Esophagus muscularis mucosa (tissue), 4 donors: ENCODE measurements around the gene PPFIA4. TPM values are rescaled to one million over a fixed set of nuclear protein-coding genes. Genes with fewer than 3 reads are reported as not detected.
A peak's percentile ranks its signal among the peaks of the same experiment; 100 is the strongest.
"Not testable (repeated sequence)": the region's sequence is repeated elsewhere in the genome, so short reads cannot be mapped to it uniquely, and the experiment has no call there.

Experiments used
- DNase-seq: peaks from one replicate; pipeline ENCODE4 v3.0.0-alpha.2; 2017; ENCODE audit errors: extremely low spot score
- H3K27ac ChIP-seq, 4 donors: fragments of 200-600 bp; sonication (generic); replicated peaks in 1 of 4; 1 replicate in 3 of 4; 2 replicates in 1 of 4; pipeline ENCODE4 v1.5.1; 2016 to 2019; ENCODE audit warnings: mild to moderate bottlenecking in 1 of 4
- H3K27me3 ChIP-seq, 4 donors: fragments of 200-600 bp; sonication (generic); one replicate each; pipeline versions ENCODE4 v1.5.1 to v1.6.0; 2016 to 2019
- H3K36me3 ChIP-seq, 4 donors: fragments of 200-600 bp; sonication (generic); one replicate each; pipeline ENCODE4 v1.5.1; 2016 to 2019
- H3K4me1 ChIP-seq, 4 donors: fragments of 200-600 bp; sonication (generic); one replicate each; pipeline ENCODE4 v1.5.1; 2016 to 2019
- H3K4me3 ChIP-seq, 4 donors: fragments of 200-600 bp; sonication (generic); 1 replicate in 2 of 4; 2 replicates in 2 of 4; pipeline ENCODE4 v1.5.1; 2016 to 2019; ENCODE audit warnings: mild to moderate bottlenecking in 4 of 4, moderate library complexity in 1 of 4
- H3K9me3 ChIP-seq, 4 donors: fragments of 200-600 bp; sonication (generic); 1 replicate in 3 of 4; 2 replicates in 1 of 4; pipeline ENCODE4 v1.5.1; 2016 to 2019
- EP300 ChIP-seq: sonication (generic); formaldehyde crosslinking; IDR thresholded peaks from one replicate; pipeline ENCODE4 v1.6.1; 2017; ENCODE audit warnings: antibody characterized with exemption
- POLR2A ChIP-seq: fragments of 450-650 bp; IDR thresholded peaks from one replicate; pipeline ENCODE4 v1.6.1; 2017; ENCODE audit warnings: antibody characterized with exemption, moderate library complexity, mild to moderate bottlenecking, low read depth
- POLR2AphosphoS5 ChIP-seq, 2 donors: sonication (generic); formaldehyde crosslinking; IDR thresholded peaks; one replicate each; pipeline ENCODE4 v1.6.1; 2017; ENCODE audit warnings: antibody characterized with exemption in 2 of 2
- WGBS: methylation state at CpG from one replicate; pipeline ENCODE4 v1.1.5; 2018; 5-methylcytosine and 5-hydroxymethylcytosine counted together
- intact Hi-C: fragments of 100-400 bp; cut with DNase I; formaldehyde crosslinking; loops from one replicate; pipeline ENCODE4 v1.15.1; 2023
- total RNA-seq, 4 donors: library from RNA; depleted of rRNA; stranded (reverse); fragments of >200 nt; gene quantifications; one replicate each; pipeline versions ENCODE4 v1.1.0 to v1.2.1, GENCODE V29; 2016
- TF ChIP-seq, protein P1 (sequence below), 3 experiments: fragments of 200-600 bp in 2 of 3; fragments of 450-650 bp in 1 of 3; sonication (generic) in 2 of 3; IDR thresholded peaks; one replicate each; pipeline ENCODE4 v1.5.1; 2017 to 2019; ENCODE audit warnings: antibody characterized with exemption in 3 of 3, mild to moderate bottlenecking in 2 of 3, moderate library complexity in 1 of 3

PPFIA4 gene
- total RNA-seq, 4 donors from 2014 or later = 0.42 to 1.6 (median 1.1) TPM

- peaks cover 0 to 15% (median 9%) of the 10 kb centered on the region in 4 donors for H3K4me1 ChIP-seq
Measured at GRCh38 chr1:203002951-203003350, 23.3 kb upstream of the PPFIA4 start.

GRCh38 chr1:203005395-203006142 is 20.7 kb upstream of the PPFIA4 start:
- not testable (repeated sequence) for H3K27me3 ChIP-seq, H3K27ac ChIP-seq, DNase-seq, H3K9me3 ChIP-seq
- Histone ChIP-seq H3K4me3 (peak overlapping the region in 1 of 4 donors; percentile 68), H3K36me3 (peaks cover 5 to 21% (median 15%) of the 10 kb centered on the region in 4 donors), H3K4me1 (peaks cover 10 to 31% (median 28%) of the 10 kb centered on the region in 4 donors)
- WGBS = 81% methylated on average over 17 of the region's 17 CpGs
- intact Hi-C loops = loop anchor here (5.0 kb wide), 1 partner anchor 38 kb away; the partner anchor contains the start of gene CYB5R1

More at GRCh38 chr1:203002951-203003350, 23.3 kb upstream of the PPFIA4 start:
- Histone ChIP-seq H3K27ac (no peak overlapping the region), H3K9me3 (no peaks in the 10 kb centered on the region), H3K36me3 (no peaks in the 10 kb centered on the region), H3K4me3 (no peak overlapping the region), H3K27me3 (no peaks in the 10 kb centered on the region)
- 83% methylated on average over 1 of the region's 1 CpG for WGBS
- no peak for DNase-seq
- TF ChIP-seq EP300 (no peak), POLR2A (no peak), POLR2AphosphoS5 (IDR thresholded peaks at IDR 0.05) (no peak)
- TF ChIP-seq, protein P1, sequence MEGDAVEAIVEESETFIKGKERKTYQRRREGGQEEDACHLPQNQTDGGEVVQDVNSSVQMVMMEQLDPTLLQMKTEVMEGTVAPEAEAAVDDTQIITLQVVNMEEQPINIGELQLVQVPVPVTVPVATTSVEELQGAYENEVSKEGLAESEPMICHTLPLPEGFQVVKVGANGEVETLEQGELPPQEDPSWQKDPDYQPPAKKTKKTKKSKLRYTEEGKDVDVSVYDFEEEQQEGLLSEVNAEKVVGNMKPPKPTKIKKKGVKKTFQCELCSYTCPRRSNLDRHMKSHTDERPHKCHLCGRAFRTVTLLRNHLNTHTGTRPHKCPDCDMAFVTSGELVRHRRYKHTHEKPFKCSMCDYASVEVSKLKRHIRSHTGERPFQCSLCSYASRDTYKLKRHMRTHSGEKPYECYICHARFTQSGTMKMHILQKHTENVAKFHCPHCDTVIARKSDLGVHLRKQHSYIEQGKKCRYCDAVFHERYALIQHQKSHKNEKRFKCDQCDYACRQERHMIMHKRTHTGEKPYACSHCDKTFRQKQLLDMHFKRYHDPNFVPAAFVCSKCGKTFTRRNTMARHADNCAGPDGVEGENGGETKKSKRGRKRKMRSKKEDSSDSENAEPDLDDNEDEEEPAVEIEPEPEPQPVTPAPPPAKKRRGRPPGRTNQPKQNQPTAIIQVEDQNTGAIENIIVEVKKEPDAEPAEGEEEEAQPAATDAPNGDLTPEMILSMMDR (IDR thresholded peaks at IDR 0.05) = no peak
- intact Hi-C loops = no loop called here

DNA sequence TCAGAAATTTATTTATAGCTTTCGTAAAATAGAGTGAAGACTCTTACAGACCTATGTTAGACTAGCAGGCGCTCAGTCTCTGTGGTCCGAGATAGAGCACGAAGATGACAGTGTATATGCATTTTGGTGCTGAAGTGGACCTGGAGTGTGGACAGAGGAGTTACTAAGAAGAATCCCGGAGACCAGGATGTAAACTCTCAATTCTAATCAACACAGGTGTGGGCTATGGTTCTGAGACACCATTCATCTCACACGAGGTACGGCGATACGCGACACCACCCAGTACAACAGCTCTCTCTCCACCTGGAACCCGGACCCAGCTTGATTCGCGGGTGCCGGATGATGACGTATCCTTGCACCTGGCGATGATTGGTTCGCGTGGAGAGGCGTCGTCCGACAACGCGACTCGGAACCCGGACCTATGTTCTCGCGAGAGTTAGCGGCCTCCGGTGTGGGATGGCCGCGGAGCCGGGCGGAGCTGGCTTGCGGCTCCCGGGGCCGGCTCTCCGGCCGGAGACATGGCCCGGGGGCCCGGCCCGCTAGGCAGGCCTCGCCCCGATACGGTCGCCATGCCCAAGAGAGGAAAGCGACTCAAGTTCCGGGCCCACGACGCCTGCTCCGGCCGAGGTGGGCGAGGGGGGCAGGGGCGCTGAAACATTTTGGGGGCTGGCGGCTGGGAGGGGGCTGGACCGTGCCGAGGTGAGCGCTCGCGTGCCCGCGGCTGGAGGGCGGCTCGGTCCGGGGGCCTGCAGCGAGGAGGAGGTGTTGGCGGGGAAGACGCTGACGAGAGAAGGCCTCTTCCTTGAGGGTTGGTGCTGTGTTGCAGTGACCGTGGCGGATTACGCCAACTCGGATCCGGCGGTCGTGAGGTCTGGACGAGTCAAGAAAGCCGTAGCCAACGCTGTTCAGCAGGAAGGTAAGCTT is 19.1 kb upstream of the PPFIA4 start, which contains the start of gene TMEM183A:
TMEM183A (plus strand) TSS at position 427 of the 924 bp plus-strand sequence; CDS start at position 519, 92 bp downstream.
- Histone ChIP-seq H3K27me3 (no peaks in the 10 kb centered on the region), H3K9me3 (no peaks in the 10 kb centered on the region), H3K36me3 (peaks cover 5 to 37% (median 30%) of the 10 kb centered on the region in 4 donors), H3K4me1 (peaks cover 10 to 31% (median 28%) of the 10 kb centered on the region in 4 donors), H3K4me3 (peak within 1 kb of the TSS; percentile 68 to 97 (median 76)), H3K27ac (peak within 1 kb of the TSS; percentile 86 to 96 (median 92))
- intact Hi-C loops = loop anchor here (5.0 kb wide), 1 partner anchor 40 kb away; the partner anchor contains the start of gene CYB5R1
- DNase-seq = peak; percentile 99
- TF ChIP-seq POLR2AphosphoS5 (IDR thresholded peaks at IDR 0.05) (peak; percentile 98), POLR2A (peak; percentile 86), EP300 (no peak)
- TF ChIP-seq, protein P1 (IDR thresholded peaks at IDR 0.05) = peak in 1 of 3 experiments; percentile 9
- WGBS = under 1% methylated on average over 23 of the region's 78 CpGs

GRCh38 chr1:203009185-203009584 is 17.1 kb upstream of the PPFIA4 start:
- Histone ChIP-seq H3K9me3 (no peaks in the 10 kb centered on the region), H3K27me3 (no peaks in the 10 kb centered on the region), H3K36me3 (peaks cover 12 to 55% (median 47%) of the 10 kb centered on the region in 4 donors), H3K27ac (no peak overlapping the region), H3K4me1 (peaks cover 10 to 31% (median 28%) of the 10 kb centered on the region in 4 donors), H3K4me3 (no peak overlapping the region)
- intact Hi-C loops = loop anchor here (5.0 kb wide), 1 partner anchor 42 kb away; the partner anchor contains the start of gene CYB5R1
- DNase-seq = no peak
- WGBS = 70% methylated on average over 3 of the region's 3 CpGs
- TF ChIP-seq POLR2AphosphoS5 (IDR thresholded peaks at IDR 0.05) (no peak), POLR2A (no peak), EP300 (no peak)
- TF ChIP-seq, protein P1 (IDR thresholded peaks at IDR 0.05) = no peak
